ENCODE results near the gene NBEAL2.
A peak's percentile ranks its signal among the peaks of the same experiment; 100 is the strongest.

The NBEAL2 gene

GRCh38 chr3:46954178-46954577, 25.3 kb upstream of the NBEAL2 start:
- H3K4me1 ChIP-seq (ENCODE audit: control insufficient read depth, insufficient read depth, low read length): peaks cover 18% of the 10 kb centered on the region
- WGBS, 2 experiments: 72 to 78% methylated on average over 3 of the region's 3 CpGs

GRCh38 chr3:46955157-46955556, 24.3 kb upstream of the NBEAL2 start:
- H3K27ac ChIP-seq (ENCODE audit: insufficient read depth, low read depth, low read length, poor library complexity, severe bottlenecking): no peak overlapping the region

More at GRCh38 chr3:46954178-46954577, 25.3 kb upstream of the NBEAL2 start:
- Histone ChIP-seq H3K36me3 (ENCODE audit: control insufficient read depth, insufficient read depth, low read length) (no peaks in the 10 kb centered on the region), H3K27me3 (ENCODE audit: control insufficient read depth, insufficient read depth, low read length, poor library complexity, severe bottlenecking) (no peaks in the 10 kb centered on the region), H3K9me3 (ENCODE audit: control insufficient read depth, low read length) (no peaks in the 10 kb centered on the region), H3K27ac (ENCODE audit: insufficient read depth, low read depth, low read length, poor library complexity, severe bottlenecking) (no peak overlapping the region), H3K4me3 (ENCODE audit: insufficient read depth, low read depth, low read length) (no peak overlapping the region)

GRCh38 chr3:46955801-46956259, 23.6 kb upstream of the NBEAL2 start:
- H3K4me1 ChIP-seq (ENCODE audit: control insufficient read depth, insufficient read depth, low read length): peaks cover 24% of the 10 kb centered on the region

More at GRCh38 chr3:46955157-46955556, 24.3 kb upstream of the NBEAL2 start:
- H3K4me1 ChIP-seq (ENCODE audit: control insufficient read depth, insufficient read depth, low read length): peaks cover 17% of the 10 kb centered on the region
- H3K9me3 ChIP-seq (ENCODE audit: control insufficient read depth, low read length): no peaks in the 10 kb centered on the region
- no peak overlapping the region for H3K4me3 ChIP-seq (ENCODE audit: insufficient read depth, low read depth, low read length)
- no peaks in the 10 kb centered on the region for H3K27me3 ChIP-seq (ENCODE audit: control insufficient read depth, insufficient read depth, low read length, poor library complexity, severe bottlenecking)
- WGBS, 2 experiments: 92 to 94% methylated on average over 5 of the region's 5 CpGs
- no peaks in the 10 kb centered on the region for H3K36me3 ChIP-seq (ENCODE audit: control insufficient read depth, insufficient read depth, low read length)

GRCh38 chr3:46957092-46957820, 22.2 kb upstream of the NBEAL2 start:
- Histone ChIP-seq H3K36me3 (ENCODE audit: control insufficient read depth, insufficient read depth, low read length) (no peaks in the 10 kb centered on the region), H3K4me1 (ENCODE audit: control insufficient read depth, insufficient read depth, low read length) (peaks cover 32% of the 10 kb centered on the region), H3K9me3 (ENCODE audit: control insufficient read depth, low read length) (no peaks in the 10 kb centered on the region), H3K27me3 (ENCODE audit: control insufficient read depth, insufficient read depth, low read length, poor library complexity, severe bottlenecking) (no peaks in the 10 kb centered on the region), H3K27ac (ENCODE audit: insufficient read depth, low read depth, low read length, poor library complexity, severe bottlenecking) (no peak overlapping the region), H3K4me3 (ENCODE audit: insufficient read depth, low read depth, low read length) (no peak overlapping the region)
- 84 to 86% methylated on average over 11 of the region's 11 CpGs for WGBS, 2 experiments

More at GRCh38 chr3:46955801-46956259, 23.6 kb upstream of the NBEAL2 start:
- Histone ChIP-seq H3K27me3 (ENCODE audit: control insufficient read depth, insufficient read depth, low read length, poor library complexity, severe bottlenecking) (no peaks in the 10 kb centered on the region), H3K4me3 (ENCODE audit: insufficient read depth, low read depth, low read length) (no peak overlapping the region), H3K9me3 (ENCODE audit: control insufficient read depth, low read length) (no peaks in the 10 kb centered on the region), H3K27ac (ENCODE audit: insufficient read depth, low read depth, low read length, poor library complexity, severe bottlenecking) (no peak overlapping the region), H3K36me3 (ENCODE audit: control insufficient read depth, insufficient read depth, low read length) (no peaks in the 10 kb centered on the region)
- WGBS, 2 experiments: 94 to 96% methylated on average over 3 of the region's 3 CpGs

- 94 to 97% methylated on average over 9 of the region's 9 CpGs for WGBS, 2 experiments
- Histone ChIP-seq H3K27ac (ENCODE audit: insufficient read depth, low read depth, low read length, poor library complexity, severe bottlenecking) (no peak overlapping the region), H3K9me3 (ENCODE audit: control insufficient read depth, low read length) (no peaks in the 10 kb centered on the region), H3K27me3 (ENCODE audit: control insufficient read depth, insufficient read depth, low read length, poor library complexity, severe bottlenecking) (no peaks in the 10 kb centered on the region), H3K4me3 (ENCODE audit: insufficient read depth, low read depth, low read length) (no peak overlapping the region), H3K36me3 (ENCODE audit: control insufficient read depth, insufficient read depth, low read length) (no peaks in the 10 kb centered on the region), H3K4me1 (ENCODE audit: control insufficient read depth, insufficient read depth, low read length) (peaks cover 27% of the 10 kb centered on the region)
These were observed 20.9 kb upstream of the NBEAL2 start for GRCh38 chr3:46958467-46959160.

- H3K4me3 ChIP-seq (ENCODE audit: insufficient read depth, low read depth, low read length): no peak overlapping the region
- peaks cover 21% of the 10 kb centered on the region for H3K4me1 ChIP-seq (ENCODE audit: control insufficient read depth, insufficient read depth, low read length)
- no peaks in the 10 kb centered on the region for H3K36me3 ChIP-seq (ENCODE audit: control insufficient read depth, insufficient read depth, low read length)
- no peaks in the 10 kb centered on the region for H3K9me3 ChIP-seq (ENCODE audit: control insufficient read depth, low read length)
- H3K27ac ChIP-seq (ENCODE audit: insufficient read depth, low read depth, low read length, poor library complexity, severe bottlenecking): no peak overlapping the region
- 95 to 96% methylated on average over 6 of the region's 6 CpGs for WGBS, 2 experiments
- H3K27me3 ChIP-seq (ENCODE audit: control insufficient read depth, insufficient read depth, low read length, poor library complexity, severe bottlenecking): no peaks in the 10 kb centered on the region
These were observed 20.3 kb upstream of the NBEAL2 start for GRCh38 chr3:46959161-46959511.

- no peak overlapping the region for H3K4me3 ChIP-seq (ENCODE audit: insufficient read depth, low read depth, low read length)
- WGBS, 2 experiments: 71 to 76% methylated on average over 4 of the region's 4 CpGs
- H3K9me3 ChIP-seq (ENCODE audit: control insufficient read depth, low read length): no peaks in the 10 kb centered on the region
- H3K27ac ChIP-seq (ENCODE audit: insufficient read depth, low read depth, low read length, poor library complexity, severe bottlenecking): peak overlapping the region; percentile 61
- no peaks in the 10 kb centered on the region for H3K27me3 ChIP-seq (ENCODE audit: control insufficient read depth, insufficient read depth, low read length, poor library complexity, severe bottlenecking)
- peaks cover 17% of the 10 kb centered on the region for H3K4me1 ChIP-seq (ENCODE audit: control insufficient read depth, insufficient read depth, low read length)
- H3K36me3 ChIP-seq (ENCODE audit: control insufficient read depth, insufficient read depth, low read length): no peaks in the 10 kb centered on the region
These were observed 19.3 kb upstream of the NBEAL2 start for GRCh38 chr3:46960081-46960701.

- WGBS, 2 experiments: 100% methylated on average over 1 of the region's 1 CpG
- peaks cover 17% of the 10 kb centered on the region for H3K4me1 ChIP-seq (ENCODE audit: control insufficient read depth, insufficient read depth, low read length)
- no peaks in the 10 kb centered on the region for H3K9me3 ChIP-seq (ENCODE audit: control insufficient read depth, low read length)
- no peaks in the 10 kb centered on the region for H3K27me3 ChIP-seq (ENCODE audit: control insufficient read depth, insufficient read depth, low read length, poor library complexity, severe bottlenecking)
- no peak overlapping the region for H3K4me3 ChIP-seq (ENCODE audit: insufficient read depth, low read depth, low read length)
- H3K27ac ChIP-seq (ENCODE audit: insufficient read depth, low read depth, low read length, poor library complexity, severe bottlenecking): peak overlapping the region; percentile 17
- H3K36me3 ChIP-seq (ENCODE audit: control insufficient read depth, insufficient read depth, low read length): peaks cover 5% of the 10 kb centered on the region
These were observed 18.6 kb upstream of the NBEAL2 start for GRCh38 chr3:46960835-46961234.

GRCh38 chr3:46962427-46962826, 17.0 kb upstream of the NBEAL2 start:
- Histone ChIP-seq H3K4me1 (ENCODE audit: control insufficient read depth, insufficient read depth, low read length) (peaks cover 17% of the 10 kb centered on the region), H3K27me3 (ENCODE audit: control insufficient read depth, insufficient read depth, low read length, poor library complexity, severe bottlenecking) (no peaks in the 10 kb centered on the region), H3K9me3 (ENCODE audit: control insufficient read depth, low read length) (no peaks in the 10 kb centered on the region), H3K27ac (ENCODE audit: insufficient read depth, low read depth, low read length, poor library complexity, severe bottlenecking) (no peak overlapping the region), H3K4me3 (ENCODE audit: insufficient read depth, low read depth, low read length) (no peak overlapping the region), H3K36me3 (ENCODE audit: control insufficient read depth, insufficient read depth, low read length) (peaks cover 6% of the 10 kb centered on the region)
- WGBS, 2 experiments: 97 to 100% methylated on average over 1 of the region's 1 CpG

- Histone ChIP-seq H3K36me3 (ENCODE audit: control insufficient read depth, insufficient read depth, low read length) (peaks cover 6% of the 10 kb centered on the region), H3K4me1 (ENCODE audit: control insufficient read depth, insufficient read depth, low read length) (peaks cover 17% of the 10 kb centered on the region), H3K9me3 (ENCODE audit: control insufficient read depth, low read length) (no peaks in the 10 kb centered on the region), H3K27me3 (ENCODE audit: control insufficient read depth, insufficient read depth, low read length, poor library complexity, severe bottlenecking) (no peaks in the 10 kb centered on the region), H3K4me3 (ENCODE audit: insufficient read depth, low read depth, low read length) (no peak overlapping the region), H3K27ac (ENCODE audit: insufficient read depth, low read depth, low read length, poor library complexity, severe bottlenecking) (no peak overlapping the region)
- WGBS, 2 experiments: 89 to 94% methylated on average over 1 of the region's 1 CpG
These were observed 16.5 kb upstream of the NBEAL2 start for GRCh38 chr3:46962990-46963389.

All from ectodermal cell (in vitro differentiated cells).